Gastroesophageal sphincter (tissue), 3 donors: ENCODE measurements around the gene RNF157.

Source experiments
- CTCF ChIP-seq, 4 experiments: fragments of 200-600 bp in 2 of 4; fragments of 450-650 bp in 2 of 4; sonication (generic) in 1 of 4; IDR thresholded peaks; one replicate each; pipeline ENCODE4 v1.5.1; 2017 to 2019; ENCODE audit warnings: antibody characterized with exemption in 4 of 4, mild to moderate bottlenecking in 2 of 4, moderate library complexity in 2 of 4
- EP300 ChIP-seq: sonication (generic); formaldehyde crosslinking; IDR thresholded peaks from one replicate; pipeline ENCODE4 v1.6.1; 2017; ENCODE audit warnings: antibody characterized with exemption, mild to moderate bottlenecking
- POLR2A ChIP-seq, 2 donors: fragments of 450-650 bp; IDR thresholded peaks; one replicate each; pipeline ENCODE4 v1.6.1; 2017; ENCODE audit warnings: antibody characterized with exemption in 2 of 2, mild to moderate bottlenecking in 2 of 2, moderate library complexity in 1 of 2
- POLR2AphosphoS5 ChIP-seq: sonication (generic); formaldehyde crosslinking; IDR thresholded peaks from one replicate; pipeline ENCODE4 v1.6.1; 2017; ENCODE audit warnings: antibody characterized with exemption

- TF ChIP-seq POLR2A (IDR thresholded peaks at IDR 0.05) (no peak), POLR2AphosphoS5 (no peak), CTCF (IDR thresholded peaks at IDR 0.05) (no peak), EP300 (no peak)
Measured at GRCh38 chr17:76195281-76196096, 44.8 kb downstream of the RNF157 start.
